OCI-LY7 (cell line): ENCODE data around the gene COL2A1. TPM values are rescaled to one million over a fixed set of nuclear protein-coding genes. Genes with fewer than 3 reads are reported as not detected.

ENCODE experiments used
- BruUV-seq: library from RNA; stranded (reverse); fragments of 400-500 nt; replicated peaks from 2 replicates; lab custom pipeline; 2021; lab: Mats Ljungman, UMichigan
- CTCF ChIA-PET: fragments of 300-600 bp; sonication (Branson Sonifier 250); formaldehyde crosslinking; loops from one replicate; lab custom pipeline; 2022; ENCODE audit warnings: antibody characterized with exemption; ENCODE audit not compliant: unreplicated experiment; lab: Charles Lee
- POLR2A ChIA-PET: fragments of 300-600 bp; sonication (Branson Sonifier 250); formaldehyde crosslinking; loops from one replicate; lab custom pipeline; 2022; ENCODE audit warnings: antibody characterized with exemption; lab: Charles Lee
- DNase-seq: peaks from one replicate; pipeline ENCODE4 v3.0.0-alpha.2; 2015; ENCODE audit warnings: low spot score
- H2AFZ ChIP-seq: fragments of 200-600 bp; sonication (generic), shearing (Covaris generic); 2 replicates; pipeline ENCODE4 v1.6.1; 2014; ENCODE audit warnings: mild to moderate bottlenecking, antibody characterized with exemption, low read length, moderate library complexity
- H3K27ac ChIP-seq: fragments of 200-600 bp; sonication (generic); 2 replicates; pipeline ENCODE4 v1.5.1; 2014; ENCODE audit warnings: mixed run types, low read depth, mild to moderate bottlenecking, moderate library complexity, low read length, inconsistent platforms; ENCODE audit not compliant: poor library complexity, severe bottlenecking
- H3K36me3 ChIP-seq: fragments of 200-600 bp; sonication (generic); 2 replicates; pipeline ENCODE4 v1.6.1; 2014; ENCODE audit warnings: mild to moderate bottlenecking, antibody characterized with exemption, low read length, moderate library complexity, mixed read lengths; ENCODE audit not compliant: insufficient read depth
- H3K4me1 ChIP-seq: fragments of 200-600 bp; sonication (generic); 2 replicates; pipeline ENCODE4 v1.5.1; 2014; ENCODE audit warnings: mild to moderate bottlenecking, low read length; ENCODE audit not compliant: insufficient read depth, poor library complexity, severe bottlenecking
- H3K4me2 ChIP-seq: fragments of 200-600 bp; sonication (generic); 2 replicates; pipeline ENCODE4 v1.6.1; 2014; ENCODE audit warnings: mild to moderate bottlenecking, low read length
- H3K4me3 ChIP-seq: fragments of 200-600 bp; sonication (generic); 2 replicates; pipeline ENCODE4 v1.5.1; 2014; ENCODE audit warnings: mild to moderate bottlenecking, low read depth, low read length; ENCODE audit not compliant: poor library complexity, severe bottlenecking
- H3K79me2 ChIP-seq: fragments of 200-600 bp; sonication (generic); 2 replicates; pipeline ENCODE4 v1.6.1; 2016; ENCODE audit warnings: low read depth, mild to moderate bottlenecking, low read length, moderate library complexity, mixed read lengths; ENCODE audit not compliant: insufficient read depth
- H3K9me2 ChIP-seq: fragments of 200-600 bp; sonication (generic); 2 replicates; pipeline ENCODE4 v1.6.1; 2016; ENCODE audit warnings: mild to moderate bottlenecking, low read length, mixed read lengths; ENCODE audit not compliant: insufficient read depth
- H3K9me3 ChIP-seq: fragments of 200-600 bp; sonication (generic); 2 replicates; pipeline ENCODE4 v1.6.1; 2014; ENCODE audit warnings: mild to moderate bottlenecking, mixed run types, low read length, mixed read lengths
- H4K20me1 ChIP-seq: fragments of 200-600 bp; sonication (generic); 2 replicates; pipeline ENCODE4 v1.6.1; 2014; ENCODE audit warnings: mild to moderate bottlenecking, antibody characterized with exemption, low read length, moderate library complexity, mixed read lengths; ENCODE audit not compliant: insufficient read depth
- EZH2phosphoT487 ChIP-seq: fragments of 200-600 bp; sonication (generic); IDR thresholded peaks from 2 replicates; pipeline ENCODE4 v1.6.1; 2018; ENCODE audit warnings: low read depth, borderline replicate concordance, mild to moderate bottlenecking, mixed run types, antibody characterized with exemption, low read length, moderate library complexity, mixed read lengths
- intact Hi-C: fragments of 100-400 bp; cut with micrococcal nuclease; formaldehyde crosslinking; loops from one replicate; pipeline ENCODE4 v1.10.0; 2022; ENCODE audit not compliant: unreplicated experiment
- total RNA-seq, 2 experiments: library from RNA; depleted of rRNA in 1 of 2; stranded (reverse); fragments of >200 nt in 1 of 2; shearing (Covaris generic) in 1 of 2; gene quantifications; 2 replicates each; pipeline ENCODE4 v1.2.3, GENCODE V29; 2014 to 2022
- TF ChIP-seq, protein P1 (sequence below): fragments of 200-600 bp; sonication (generic); conservative IDR thresholded peaks from 2 replicates; pipeline ENCODE4 v1.5.1; 2014; ENCODE audit warnings: mild to moderate bottlenecking, antibody characterized with exemption, low read length, moderate library complexity, mixed read lengths

COL2A1 gene
- total RNA-seq, 2 experiments from 2014 or later = 0.08 TPM; not detected in 1

DNA sequence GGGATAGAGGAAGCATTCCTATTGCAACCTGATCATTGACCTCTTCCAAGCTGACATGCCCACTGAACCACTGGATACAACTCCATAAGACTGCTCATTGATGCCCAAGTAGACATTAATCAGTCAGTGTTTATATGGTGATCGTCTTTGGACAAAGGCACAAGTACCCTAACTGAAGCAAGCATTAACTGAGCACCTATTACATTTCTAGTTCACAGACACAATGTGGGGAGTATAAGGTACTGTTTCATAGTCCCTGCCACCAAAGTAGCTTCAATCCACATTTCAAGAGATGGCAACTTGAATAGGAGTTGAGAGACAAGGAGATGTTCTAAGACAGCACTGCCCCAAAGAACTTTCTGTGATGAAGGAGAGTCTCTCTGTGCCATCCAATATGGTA is 10.9 kb upstream of the COL2A1 start:
- H3K79me2 ChIP-seq = no peaks in the 10 kb centered on the region
- TF ChIP-seq, protein P1, sequence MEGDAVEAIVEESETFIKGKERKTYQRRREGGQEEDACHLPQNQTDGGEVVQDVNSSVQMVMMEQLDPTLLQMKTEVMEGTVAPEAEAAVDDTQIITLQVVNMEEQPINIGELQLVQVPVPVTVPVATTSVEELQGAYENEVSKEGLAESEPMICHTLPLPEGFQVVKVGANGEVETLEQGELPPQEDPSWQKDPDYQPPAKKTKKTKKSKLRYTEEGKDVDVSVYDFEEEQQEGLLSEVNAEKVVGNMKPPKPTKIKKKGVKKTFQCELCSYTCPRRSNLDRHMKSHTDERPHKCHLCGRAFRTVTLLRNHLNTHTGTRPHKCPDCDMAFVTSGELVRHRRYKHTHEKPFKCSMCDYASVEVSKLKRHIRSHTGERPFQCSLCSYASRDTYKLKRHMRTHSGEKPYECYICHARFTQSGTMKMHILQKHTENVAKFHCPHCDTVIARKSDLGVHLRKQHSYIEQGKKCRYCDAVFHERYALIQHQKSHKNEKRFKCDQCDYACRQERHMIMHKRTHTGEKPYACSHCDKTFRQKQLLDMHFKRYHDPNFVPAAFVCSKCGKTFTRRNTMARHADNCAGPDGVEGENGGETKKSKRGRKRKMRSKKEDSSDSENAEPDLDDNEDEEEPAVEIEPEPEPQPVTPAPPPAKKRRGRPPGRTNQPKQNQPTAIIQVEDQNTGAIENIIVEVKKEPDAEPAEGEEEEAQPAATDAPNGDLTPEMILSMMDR = no peak
- TF ChIP-seq EZH2phosphoT487 = no peak
- no peak overlapping the region for H3K27ac ChIP-seq
- no peak for DNase-seq
- H3K4me2 ChIP-seq = no peak overlapping the region
- ChIA-PET CTCF (no interaction called here), POLR2A (interaction anchor here (0.5 to 1.1 kb wide), 3 partner anchors 35 to 143 kb away, joined by 3 to 4 read pairs (median 3); no protein-coding TSS in a partner anchor)
- no peak overlapping the region for H2AFZ ChIP-seq
- no peaks in the 10 kb centered on the region for H3K4me1 ChIP-seq
- H3K9me2 ChIP-seq = no peaks in the 10 kb centered on the region
- H4K20me1 ChIP-seq = no peaks in the 10 kb centered on the region
- intact Hi-C loops = no loop called here
- H3K36me3 ChIP-seq = no peaks in the 10 kb centered on the region
- no peak overlapping the region for H3K4me3 ChIP-seq
- H3K9me3 ChIP-seq = no peaks in the 10 kb centered on the region
- BruUV-seq = no TSS peak

DNA sequence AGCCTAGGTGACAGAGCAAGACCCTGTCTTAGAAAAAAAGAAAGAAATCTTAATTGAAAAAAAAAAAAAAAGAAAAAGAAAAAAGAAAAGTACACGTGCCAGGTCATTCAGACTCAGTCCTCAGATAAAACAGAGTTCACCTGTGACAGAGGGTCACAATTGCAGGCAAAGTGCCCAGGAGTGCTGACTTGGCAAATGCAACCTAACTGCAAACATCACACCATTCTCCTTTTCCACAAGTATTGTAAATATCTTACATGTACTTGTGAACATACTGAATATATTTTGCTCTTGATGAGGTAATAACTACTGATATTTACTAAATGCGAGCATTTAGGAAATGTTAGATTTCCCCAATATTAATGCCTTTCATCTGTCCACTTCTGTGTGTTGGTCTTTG is 9.0 kb upstream of the COL2A1 start:
- H3K4me2 ChIP-seq = no peak overlapping the region
- CTCF ChIA-PET = interaction anchor here (0.7 kb wide), 1 partner anchor 50 kb away, joined by 3 read pairs; the partner anchor contains the start of gene TMEM106C
- no peak for DNase-seq
- no peaks in the 10 kb centered on the region for H3K36me3 ChIP-seq
- intact Hi-C loops = no loop called here
- no peaks in the 10 kb centered on the region for H3K9me2 ChIP-seq
- no peak overlapping the region for H3K27ac ChIP-seq
- no peaks in the 10 kb centered on the region for H3K4me1 ChIP-seq
- BruUV-seq = no TSS peak
- TF ChIP-seq EZH2phosphoT487 = no peak
- TF ChIP-seq, protein P1 = no peak
- POLR2A ChIA-PET = no interaction called here
- H3K9me3 ChIP-seq = no peaks in the 10 kb centered on the region
- no peak overlapping the region for H3K4me3 ChIP-seq
- H3K79me2 ChIP-seq = no peaks in the 10 kb centered on the region
- no peaks in the 10 kb centered on the region for H4K20me1 ChIP-seq
- no peak overlapping the region for H2AFZ ChIP-seq

DNA sequence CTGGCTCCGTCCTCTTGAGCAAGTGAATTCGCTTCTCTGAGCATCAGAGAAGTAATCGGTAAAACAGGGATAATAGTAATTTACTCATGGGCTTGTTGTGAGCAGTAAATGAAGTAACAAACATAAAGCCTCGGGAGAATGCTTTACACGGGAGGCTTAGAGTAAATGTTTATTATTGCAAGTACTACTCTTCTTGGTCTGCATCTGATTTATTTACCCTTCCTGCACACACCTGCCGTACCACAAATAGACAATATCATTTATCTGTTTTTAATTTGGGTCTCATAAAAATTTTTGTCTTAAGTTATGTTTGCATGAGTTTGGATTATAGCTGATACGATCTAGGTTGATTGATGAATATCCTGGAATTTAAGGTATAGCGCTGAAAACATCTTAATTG is 7.8 kb upstream of the COL2A1 start:
- H3K4me2 ChIP-seq = no peak overlapping the region
- TF ChIP-seq, protein P1 = no peak
- no peak for TF ChIP-seq EZH2phosphoT487
- H3K79me2 ChIP-seq = no peaks in the 10 kb centered on the region
- intact Hi-C loops = no loop called here
- BruUV-seq = no TSS peak
- H3K9me2 ChIP-seq = no peaks in the 10 kb centered on the region
- no peaks in the 10 kb centered on the region for H3K4me1 ChIP-seq
- H3K36me3 ChIP-seq = no peaks in the 10 kb centered on the region
- no peaks in the 10 kb centered on the region for H4K20me1 ChIP-seq
- POLR2A ChIA-PET = interaction anchor here (0.6 to 0.7 kb wide), 2 partner anchors 10 to 821 kb away, joined by 4 to 8 read pairs; no protein-coding TSS in a partner anchor
- DNase-seq = no peak
- no peak overlapping the region for H2AFZ ChIP-seq
- H3K9me3 ChIP-seq = no peaks in the 10 kb centered on the region
- CTCF ChIA-PET = no interaction called here
- H3K27ac ChIP-seq = no peak overlapping the region
- no peak overlapping the region for H3K4me3 ChIP-seq
